HL-60/S4 treated with phorbol 12-myristate 13-acetate at 8.2 ng/mL for 4 days and 3 days (cell line): ENCODE measurements around the gene NPAS2.

ENCODE experiments used
- in situ Hi-C: fragments of 300-500 bp; cut with MboI; formaldehyde crosslinking; loops from 2 replicates; pipeline ENCODE4 v1.15.0; 2022; ENCODE audit warnings: low sequenced_read_pairs

The NPAS2 gene

GRCh38 chr2:100819370-100820272 lies at the start of gene NPAS2:
Gene NPAS2 (plus strand): TSS chr2:100820139. CDS start chr2:100904755, 84,616 bp downstream.
- in situ Hi-C loops = no loop called here

GRCh38 chr2:100771125-100771524 lies 48.8 kb upstream of the NPAS2 start:
- in situ Hi-C loops = no loop called here

GRCh38 chr2:100773538-100773937 lies 46.4 kb upstream of the NPAS2 start:
- in situ Hi-C loops = no loop called here

GRCh38 chr2:100776445-100776844 lies 43.5 kb upstream of the NPAS2 start:
- in situ Hi-C loops = no loop called here

- in situ Hi-C loops = no loop called here
Observed at GRCh38 chr2:100778637-100779450, 41.1 kb upstream of the NPAS2 start.

- in situ Hi-C loops = no loop called here
Observed at GRCh38 chr2:100779908-100780202, 40.1 kb upstream of the NPAS2 start.

- in situ Hi-C loops = no loop called here
Observed at GRCh38 chr2:100780203-100781008, 39.5 kb upstream of the NPAS2 start.

GRCh38 chr2:100781009-100781325 lies 39.0 kb upstream of the NPAS2 start:
- in situ Hi-C loops = no loop called here

GRCh38 chr2:100781523-100782379 lies 38.2 kb upstream of the NPAS2 start:
- in situ Hi-C loops = no loop called here

- in situ Hi-C loops = no loop called here
Observed at GRCh38 chr2:100782380-100782878, 37.5 kb upstream of the NPAS2 start.

- in situ Hi-C loops = no loop called here
Observed at GRCh38 chr2:100783987-100784386, 36.0 kb upstream of the NPAS2 start.

- in situ Hi-C loops = no loop called here
Observed at GRCh38 chr2:100784681-100785080, 35.3 kb upstream of the NPAS2 start.

GRCh38 chr2:100785626-100786296 lies 34.2 kb upstream of the NPAS2 start:
- in situ Hi-C loops = no loop called here

- in situ Hi-C loops = no loop called here
Observed at GRCh38 chr2:100786297-100786658, 33.7 kb upstream of the NPAS2 start.

- in situ Hi-C loops = no loop called here
Observed at GRCh38 chr2:100786985-100787384, 33.0 kb upstream of the NPAS2 start.

- in situ Hi-C loops = no loop called here
Observed at GRCh38 chr2:100789361-100789760, 30.6 kb upstream of the NPAS2 start.

GRCh38 chr2:100791294-100791935 lies 28.5 kb upstream of the NPAS2 start:
- in situ Hi-C loops = no loop called here

GRCh38 chr2:100791936-100792308 lies 28.0 kb upstream of the NPAS2 start:
- in situ Hi-C loops = no loop called here

GRCh38 chr2:100793220-100793619 lies 26.7 kb upstream of the NPAS2 start:
- in situ Hi-C loops = no loop called here
